Fibroblast of pulmonary artery (primary cell): ENCODE results near the gene PHF11.
A peak's percentile ranks its signal among the peaks of the same experiment; 100 is the strongest.
"Not testable (repeated sequence)": the region's sequence is repeated elsewhere in the genome, so short reads cannot be mapped to it uniquely, and the experiment has no call there.

Source experiments
- DNase-seq: peaks from one replicate; pipeline ENCODE4 v3.0.0-alpha.2; 2010; ENCODE audit warnings: low read depth
- H3K4me3 ChIP-seq: replicated peaks from 2 replicates; pipeline ENCODE4 v1.5.1; 2011; ENCODE audit warnings: low read depth, mild to moderate bottlenecking, control low read depth, low read length, moderate library complexity
- TF ChIP-seq, protein P1 (sequence below): IDR thresholded peaks from 2 replicates; pipeline ENCODE4 v1.5.1; 2011; ENCODE audit warnings: mild to moderate bottlenecking, control low read depth, low read length, inconsistent platforms; ENCODE audit errors: missing control alignments

The PHF11 gene

GRCh38 chr13:49559006-49559405 is 63.3 kb downstream of the PHF11 start:
- DNase-seq, result no peak
- TF ChIP-seq, protein P1, sequence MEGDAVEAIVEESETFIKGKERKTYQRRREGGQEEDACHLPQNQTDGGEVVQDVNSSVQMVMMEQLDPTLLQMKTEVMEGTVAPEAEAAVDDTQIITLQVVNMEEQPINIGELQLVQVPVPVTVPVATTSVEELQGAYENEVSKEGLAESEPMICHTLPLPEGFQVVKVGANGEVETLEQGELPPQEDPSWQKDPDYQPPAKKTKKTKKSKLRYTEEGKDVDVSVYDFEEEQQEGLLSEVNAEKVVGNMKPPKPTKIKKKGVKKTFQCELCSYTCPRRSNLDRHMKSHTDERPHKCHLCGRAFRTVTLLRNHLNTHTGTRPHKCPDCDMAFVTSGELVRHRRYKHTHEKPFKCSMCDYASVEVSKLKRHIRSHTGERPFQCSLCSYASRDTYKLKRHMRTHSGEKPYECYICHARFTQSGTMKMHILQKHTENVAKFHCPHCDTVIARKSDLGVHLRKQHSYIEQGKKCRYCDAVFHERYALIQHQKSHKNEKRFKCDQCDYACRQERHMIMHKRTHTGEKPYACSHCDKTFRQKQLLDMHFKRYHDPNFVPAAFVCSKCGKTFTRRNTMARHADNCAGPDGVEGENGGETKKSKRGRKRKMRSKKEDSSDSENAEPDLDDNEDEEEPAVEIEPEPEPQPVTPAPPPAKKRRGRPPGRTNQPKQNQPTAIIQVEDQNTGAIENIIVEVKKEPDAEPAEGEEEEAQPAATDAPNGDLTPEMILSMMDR, result no peak
- H3K4me3 ChIP-seq, result no peak overlapping the region

DNA sequence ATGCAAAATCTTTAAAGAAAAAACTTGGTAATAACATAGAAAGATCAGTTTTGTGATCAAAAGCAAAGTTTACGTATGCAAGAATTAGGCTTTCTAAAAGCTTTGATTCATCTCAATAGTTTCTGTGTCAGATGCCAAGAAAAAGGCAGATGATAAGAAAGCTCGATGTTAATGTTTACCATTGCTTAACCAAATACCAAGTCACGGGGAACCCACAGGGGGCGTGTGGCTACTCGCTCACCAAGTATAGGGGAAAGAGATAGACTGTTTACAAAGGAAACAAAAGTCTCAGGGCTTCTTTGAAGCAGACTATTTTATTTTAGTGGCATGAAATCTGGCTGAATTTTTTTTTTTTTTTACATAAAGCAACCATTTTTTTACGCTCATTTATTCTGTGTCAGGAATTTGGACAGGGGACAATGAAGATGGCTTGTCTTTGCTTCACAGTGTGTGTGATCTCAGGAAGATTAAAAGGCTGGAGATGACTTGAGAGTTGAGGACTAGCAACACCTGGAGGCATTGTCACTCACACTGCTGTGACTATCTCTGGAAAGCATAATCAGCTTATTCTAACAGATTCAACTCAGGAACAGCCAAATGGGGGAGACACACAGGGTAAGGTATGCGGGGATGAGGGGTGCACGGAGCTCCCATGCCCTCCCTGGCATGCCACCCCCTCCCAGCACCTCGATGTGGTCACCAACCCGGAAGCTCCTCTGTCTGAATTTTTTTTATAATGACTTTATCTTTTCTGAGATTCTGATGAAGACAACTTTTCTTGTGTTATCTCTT is 64.7 kb downstream of the PHF11 start:
- H3K4me3 ChIP-seq, result no peak overlapping the region
- TF ChIP-seq, protein P1, result peak; percentile 24
- DNase-seq, result peak; percentile 31

DNA sequence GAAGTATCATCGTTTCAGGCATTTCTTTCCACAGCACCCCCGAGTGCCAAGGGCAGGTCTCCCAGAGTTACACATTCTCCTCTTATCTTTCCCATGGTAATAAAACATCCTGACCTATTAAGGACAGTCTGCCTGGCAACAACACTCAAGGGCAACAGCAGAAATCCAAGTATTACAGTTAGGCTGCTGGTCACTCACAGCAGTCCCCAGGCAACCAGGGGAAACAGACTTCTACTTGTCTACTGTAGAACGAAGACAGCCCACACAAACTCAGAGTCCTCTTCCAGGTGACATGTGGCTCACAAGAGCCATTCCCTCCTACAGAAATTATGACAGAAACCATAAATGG is 65.3 kb downstream of the PHF11 start:
- H3K4me3 ChIP-seq, result no peak overlapping the region
- TF ChIP-seq, protein P1, result no peak
- DNase-seq, result no peak

DNA sequence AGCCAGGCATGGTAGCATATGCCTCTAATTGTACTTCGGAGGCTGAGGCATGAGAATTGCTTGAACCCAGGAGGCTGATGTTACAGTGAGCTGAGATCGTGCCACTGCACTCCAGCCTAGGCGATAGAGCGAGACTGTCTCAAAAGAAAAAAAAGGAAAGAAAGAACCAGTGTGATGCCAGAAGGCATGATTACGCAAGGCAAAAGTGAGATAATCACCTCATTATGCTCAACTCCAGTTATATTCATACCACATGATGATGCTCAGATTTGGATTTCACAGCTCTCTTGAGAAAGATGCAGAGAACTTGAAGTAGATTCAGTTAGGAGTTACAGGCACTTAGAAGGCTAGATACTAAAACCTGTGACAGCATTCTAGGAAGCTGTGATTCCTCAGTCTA is 67.8 kb downstream of the PHF11 start:
- DNase-seq, result peak; percentile 51
- TF ChIP-seq, protein P1, result no peak
- H3K4me3 ChIP-seq, result no peak overlapping the region

DNA sequence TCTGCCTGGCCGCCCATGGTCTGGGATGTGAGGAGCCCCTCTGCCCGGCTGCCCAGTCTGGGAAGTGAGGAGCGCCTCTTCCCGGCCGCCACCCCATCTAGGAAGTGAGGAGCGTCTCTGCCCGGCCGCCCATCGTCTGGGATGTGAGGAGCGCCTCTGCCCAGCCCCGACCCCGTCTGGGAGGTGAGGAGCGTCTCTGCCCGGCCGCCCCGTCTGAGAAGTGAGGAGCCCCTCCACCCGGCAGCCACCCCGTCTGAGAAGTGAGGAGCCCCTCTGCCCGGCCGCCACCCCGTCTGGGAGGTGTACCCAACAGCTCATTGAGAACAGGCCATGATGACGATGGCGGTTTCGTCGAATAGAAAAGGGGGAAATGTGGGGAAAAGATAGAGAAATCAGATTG is 69.7 kb downstream of the PHF11 start:
- not testable (repeated sequence) for DNase-seq, H3K4me3 ChIP-seq

GRCh38 chr13:49566461-49566860 is 70.7 kb downstream of the PHF11 start:
- DNase-seq, result no peak
- TF ChIP-seq, protein P1, result no peak
- no peak overlapping the region for H3K4me3 ChIP-seq

DNA sequence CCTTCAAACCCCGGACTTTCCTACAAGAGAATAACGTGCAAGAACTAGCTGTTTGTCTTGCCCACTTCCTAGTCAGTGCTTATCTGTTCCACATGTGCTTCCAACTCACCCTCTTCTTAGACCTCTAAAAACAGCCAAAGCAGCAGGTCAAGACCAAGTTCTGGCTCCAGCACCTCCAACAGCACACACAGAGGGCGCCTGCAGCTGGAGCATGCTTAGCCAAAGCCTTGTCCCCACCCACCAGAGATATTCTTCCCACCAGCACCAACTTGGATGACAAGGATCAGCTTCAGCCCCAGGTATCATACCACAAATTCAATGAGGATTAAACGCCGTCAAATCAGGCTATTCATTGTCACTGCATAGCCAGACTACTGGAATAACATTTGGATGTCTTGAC is 71.7 kb downstream of the PHF11 start:
- TF ChIP-seq, protein P1, result no peak
- no peak overlapping the region for H3K4me3 ChIP-seq
- no peak for DNase-seq
